ENCODE results near the gene CD300H. TPM values are rescaled to one million over a fixed set of nuclear protein-coding genes. Genes with fewer than 3 reads are reported as not detected.
A peak's percentile ranks its signal among the peaks of the same experiment; 100 is the strongest.
"Not testable (repeated sequence)": the region's sequence is repeated elsewhere in the genome, so short reads cannot be mapped to it uniquely, and the experiment has no call there.

The CD300H gene
- total RNA-seq, 6 experiments from 2014 or later = 1.2 TPM; not detected in 5

DNA sequence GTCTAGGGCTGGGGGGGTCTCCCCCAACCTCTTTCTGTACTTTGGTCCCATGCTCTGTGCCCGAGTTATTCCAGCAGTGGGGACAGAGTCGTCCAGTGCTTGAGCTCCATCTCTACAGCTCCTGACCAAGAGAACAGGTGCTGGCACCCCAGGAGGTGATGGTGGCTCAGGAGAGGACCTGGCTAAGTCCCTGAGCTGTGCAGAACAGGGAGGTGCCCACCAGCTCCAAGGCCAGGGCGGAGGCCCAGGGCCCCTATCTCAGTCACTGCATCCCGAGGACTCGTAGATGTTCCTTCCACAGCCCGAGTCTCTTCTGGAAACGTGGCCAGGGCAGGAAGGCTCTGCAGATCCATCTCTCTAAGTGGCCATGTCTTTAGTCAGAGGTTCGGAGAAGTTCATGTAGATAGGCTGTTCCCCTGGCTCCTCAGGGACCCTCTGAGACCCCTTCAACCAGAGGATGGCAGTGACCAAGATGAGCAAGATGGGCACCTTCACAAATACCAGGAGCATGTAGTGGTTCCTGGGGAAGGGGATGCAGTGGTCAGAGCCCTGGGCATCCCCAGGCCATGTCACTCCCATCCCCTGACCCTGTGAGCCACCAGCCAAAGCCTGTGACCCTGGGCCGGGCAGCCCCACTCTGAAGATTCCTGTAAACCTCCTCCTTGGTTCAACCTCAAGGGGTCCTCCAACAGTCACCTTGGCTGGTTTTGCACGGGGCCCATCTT is 44.8 kb downstream of the CD300H start:
- peak overlapping the region in 1 of 3 donors; percentile 75 for H3K27ac ChIP-seq
- peak in 1 of 3 donors; percentile 43 for DNase-seq

DNA sequence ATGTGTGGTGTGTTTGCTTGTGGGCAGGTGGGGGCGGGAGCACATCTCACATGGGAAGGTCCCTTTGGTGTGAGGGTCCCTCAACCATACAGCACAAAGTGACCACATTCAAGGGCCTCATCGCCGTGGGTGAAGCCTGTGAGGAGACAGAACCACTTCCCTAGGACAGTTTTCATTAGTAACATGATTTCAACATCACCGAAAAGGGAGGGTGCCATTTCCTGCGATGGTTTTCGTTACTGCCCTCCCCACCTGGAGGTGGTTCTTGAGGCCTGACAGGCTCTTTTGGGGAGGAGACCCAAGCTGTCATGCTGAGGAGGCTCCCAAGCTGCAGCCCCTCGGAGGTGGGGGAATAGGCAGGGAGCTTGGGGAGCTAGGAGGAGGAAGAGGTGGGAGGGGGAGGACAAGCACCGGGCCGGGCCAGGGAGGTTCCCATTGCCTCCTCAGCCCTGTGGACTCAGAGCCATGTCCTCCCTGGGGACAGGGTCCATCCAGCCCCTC is 45.6 kb downstream of the CD300H start:
- intact Hi-C loops (cut with DNase I) = no loop called here
- DNase-seq = peak in 1 of 3 donors; percentile 50
- WGBS (ENCODE audit: insufficient coverage, low coverage, low lambda C conversion rate, missing lambda C conversion rate) = 33% methylated on average over 4 of the region's 9 CpGs

More for the DNA sequence above, 44.8 kb downstream of the CD300H start:
- no peak overlapping the region for H3K4me3 ChIP-seq
- intact Hi-C loops (cut with DNase I) = no loop called here
- no peaks in the 10 kb centered on the region for H3K36me3 ChIP-seq
- no peak for ATAC-seq
- no peaks in the 10 kb centered on the region for H3K27me3 ChIP-seq
- TF ChIP-seq, protein P1, sequence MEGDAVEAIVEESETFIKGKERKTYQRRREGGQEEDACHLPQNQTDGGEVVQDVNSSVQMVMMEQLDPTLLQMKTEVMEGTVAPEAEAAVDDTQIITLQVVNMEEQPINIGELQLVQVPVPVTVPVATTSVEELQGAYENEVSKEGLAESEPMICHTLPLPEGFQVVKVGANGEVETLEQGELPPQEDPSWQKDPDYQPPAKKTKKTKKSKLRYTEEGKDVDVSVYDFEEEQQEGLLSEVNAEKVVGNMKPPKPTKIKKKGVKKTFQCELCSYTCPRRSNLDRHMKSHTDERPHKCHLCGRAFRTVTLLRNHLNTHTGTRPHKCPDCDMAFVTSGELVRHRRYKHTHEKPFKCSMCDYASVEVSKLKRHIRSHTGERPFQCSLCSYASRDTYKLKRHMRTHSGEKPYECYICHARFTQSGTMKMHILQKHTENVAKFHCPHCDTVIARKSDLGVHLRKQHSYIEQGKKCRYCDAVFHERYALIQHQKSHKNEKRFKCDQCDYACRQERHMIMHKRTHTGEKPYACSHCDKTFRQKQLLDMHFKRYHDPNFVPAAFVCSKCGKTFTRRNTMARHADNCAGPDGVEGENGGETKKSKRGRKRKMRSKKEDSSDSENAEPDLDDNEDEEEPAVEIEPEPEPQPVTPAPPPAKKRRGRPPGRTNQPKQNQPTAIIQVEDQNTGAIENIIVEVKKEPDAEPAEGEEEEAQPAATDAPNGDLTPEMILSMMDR (IDR thresholded peaks at IDR 0.05) = no peak
- no peak for TF ChIP-seq POLR2A (IDR thresholded peaks at IDR 0.05)
- no peaks in the 10 kb centered on the region for H3K9me3 ChIP-seq
- H3K4me1 ChIP-seq = no peaks in the 10 kb centered on the region
- WGBS (ENCODE audit: insufficient coverage, low coverage, low lambda C conversion rate, missing lambda C conversion rate) = 50% methylated on average over 1 of the region's 10 CpGs

DNA sequence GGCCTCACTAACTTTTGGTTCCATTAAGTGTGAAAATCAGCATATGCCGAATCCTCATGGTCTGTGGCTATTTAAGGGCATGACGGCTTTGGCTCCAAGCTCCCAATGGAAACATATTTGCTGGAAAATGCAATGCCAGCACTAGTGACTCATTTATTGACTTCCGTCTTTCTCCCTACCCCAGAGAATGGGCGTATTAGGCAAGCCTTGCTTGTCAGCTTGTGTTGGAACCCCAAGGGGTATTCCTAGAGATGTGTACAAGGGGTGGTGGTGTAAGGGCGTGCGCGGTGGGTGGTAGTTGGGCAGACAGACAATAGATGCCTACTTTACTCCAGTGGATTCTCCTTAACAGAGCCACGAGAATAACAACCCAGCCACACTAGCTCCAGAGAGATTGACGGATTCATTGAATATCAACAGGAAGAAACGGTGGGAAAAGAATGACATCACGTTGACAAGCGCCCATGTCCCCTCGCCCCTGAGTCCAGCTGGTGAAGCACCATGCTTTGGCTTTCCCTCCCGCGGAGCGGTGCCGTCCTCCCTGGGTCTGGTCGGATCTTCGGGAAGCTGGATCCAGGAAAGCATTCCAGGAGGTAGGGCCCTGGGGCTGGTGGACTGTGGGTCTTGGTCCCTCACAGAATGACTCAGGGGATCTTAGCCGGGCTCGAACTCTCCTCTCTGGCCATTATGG is 46.4 kb downstream of the CD300H start:
- 68% methylated on average over 14 of the region's 21 CpGs for WGBS (ENCODE audit: insufficient coverage, low coverage, low lambda C conversion rate, missing lambda C conversion rate)
- Histone ChIP-seq H3K4me3 (no peak overlapping the region), H3K9me3 (no peaks in the 10 kb centered on the region), H3K36me3 (no peaks in the 10 kb centered on the region), H3K27ac (peak overlapping the region in 2 of 3 donors; percentile 59 to 75), H3K4me1 (no peaks in the 10 kb centered on the region), H3K27me3 (no peaks in the 10 kb centered on the region)
- intact Hi-C loops (cut with DNase I) = no loop called here
- DNase-seq (peak in 1 of 3 donors; percentile 46), ATAC-seq (peak; percentile 45 to 60 (median 54))
- no peak for TF ChIP-seq POLR2A (IDR thresholded peaks at IDR 0.05)
- TF ChIP-seq, protein P1 (IDR thresholded peaks at IDR 0.05) = no peak

More for the DNA sequence above, 45.6 kb downstream of the CD300H start:
- peak; percentile 43 to 53 (median 48) for ATAC-seq
- H3K4me1 ChIP-seq = no peaks in the 10 kb centered on the region
- no peaks in the 10 kb centered on the region for H3K9me3 ChIP-seq
- H3K27ac ChIP-seq = peak overlapping the region in 2 of 3 donors; percentile 53 to 75
- H3K36me3 ChIP-seq = no peaks in the 10 kb centered on the region
- H3K27me3 ChIP-seq = no peaks in the 10 kb centered on the region
- TF ChIP-seq, protein P1 (IDR thresholded peaks at IDR 0.05) = no peak
- TF ChIP-seq POLR2A (IDR thresholded peaks at IDR 0.05) = no peak
- H3K4me3 ChIP-seq = no peak overlapping the region

DNA sequence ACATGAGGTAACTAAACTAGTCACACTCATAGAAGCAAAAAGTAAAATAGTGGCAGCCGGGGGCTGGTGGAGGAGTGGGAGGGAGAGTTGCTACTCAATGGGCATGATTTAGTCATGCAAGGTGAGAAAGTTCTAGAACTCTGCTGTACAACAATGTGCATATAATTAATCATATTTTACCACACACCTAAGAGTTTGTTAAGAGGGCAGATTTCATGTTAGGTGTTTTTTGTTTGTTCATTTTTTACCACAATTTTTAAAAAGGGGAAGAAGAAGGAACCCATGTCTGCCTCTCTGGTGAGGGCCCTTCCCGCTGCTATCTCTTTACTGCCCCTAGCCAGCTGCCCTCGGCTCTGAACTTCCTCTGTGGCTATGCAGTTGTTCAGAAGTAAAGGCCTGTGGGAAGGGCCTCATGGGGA is 47.3 kb downstream of the CD300H start:
- H3K27ac ChIP-seq = peak overlapping the region in 2 of 3 donors; percentile 59 to 75
- intact Hi-C loops (cut with DNase I) = no loop called here
- H3K4me3 ChIP-seq = no peak overlapping the region
- H3K36me3 ChIP-seq = no peaks in the 10 kb centered on the region
- ATAC-seq = peak in 3 of 4 donors; percentile 58 to 76 (median 62)
- peak in 1 of 3 donors; percentile 49 for DNase-seq
- H3K9me3 ChIP-seq = no peaks in the 10 kb centered on the region
- no peak for TF ChIP-seq POLR2A (IDR thresholded peaks at IDR 0.05)
- TF ChIP-seq, protein P1 (IDR thresholded peaks at IDR 0.05) = no peak
- WGBS (ENCODE audit: insufficient coverage, low coverage, low lambda C conversion rate, missing lambda C conversion rate) = 48% methylated on average over 3 of the region's 3 CpGs
- no peaks in the 10 kb centered on the region for H3K27me3 ChIP-seq
- H3K4me1 ChIP-seq = no peaks in the 10 kb centered on the region

DNA sequence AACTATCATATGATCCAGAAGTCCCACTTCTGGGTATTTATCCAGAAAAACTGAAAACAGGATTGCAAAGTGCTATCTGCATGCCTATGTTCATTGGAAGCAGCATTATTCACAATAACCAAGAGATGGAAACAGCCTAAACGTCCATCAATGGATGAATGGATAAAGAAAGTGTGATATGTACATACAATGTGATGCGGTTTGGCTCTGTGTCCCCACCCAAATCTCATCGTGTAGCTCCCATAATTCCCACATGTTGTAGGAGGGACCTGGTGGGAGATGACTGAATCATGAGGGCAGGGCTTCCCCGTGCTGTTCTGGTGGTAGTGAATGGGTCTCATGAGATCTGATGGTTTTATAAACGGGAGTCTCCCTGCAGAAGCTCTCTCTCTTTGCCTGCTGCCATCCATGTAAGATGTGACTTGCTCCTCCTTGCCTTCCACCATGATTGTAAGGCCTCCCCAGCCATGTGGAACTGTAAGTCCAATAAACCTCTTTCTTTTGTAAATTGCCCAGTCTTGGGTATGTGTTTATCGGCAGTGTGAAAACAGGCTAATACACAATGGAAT is 48.8 kb downstream of the CD300H start:
- H3K4me1 ChIP-seq; ATAC-seq; intact Hi-C loops (cut with DNase I); H3K4me3 ChIP-seq; H3K36me3 ChIP-seq; H3K9me3 ChIP-seq; H3K27me3 ChIP-seq; H3K27ac ChIP-seq: not testable (repeated sequence)
- WGBS (ENCODE audit: insufficient coverage, low coverage, low lambda C conversion rate, missing lambda C conversion rate) = 62% methylated on average over 6 of the region's 6 CpGs
- DNase-seq = peak in 1 of 3 donors; percentile 15
